Loucy (cell line): ENCODE results near the gene POLR3A.

Source experiments
- H2AFZ ChIP-seq: fragments of 200-600 bp; sonication (generic); 2 replicates; pipeline ENCODE4 v1.6.0; 2016; ENCODE audit warnings: antibody characterized with exemption, mild to moderate bottlenecking, low read length, moderate library complexity
- H3F3A ChIP-seq: fragments of 200-600 bp; 2 replicates; pipeline ENCODE4 v1.6.0; 2016; ENCODE audit warnings: antibody characterized with exemption, low read depth, mild to moderate bottlenecking
- H3K27me3 ChIP-seq: fragments of 200-600 bp; sonication (generic); 2 replicates; pipeline ENCODE4 v1.6.1; 2014; ENCODE audit warnings: low read length, mild to moderate bottlenecking; ENCODE audit not compliant: insufficient read depth, poor library complexity, severe bottlenecking
- H3K36me3 ChIP-seq: fragments of 200-600 bp; sonication (generic); 2 replicates; pipeline ENCODE4 v1.6.1; 2016; ENCODE audit warnings: low read length; ENCODE audit not compliant: insufficient read depth
- H3K4me1 ChIP-seq: fragments of 200-600 bp; sonication (generic); 2 replicates; pipeline ENCODE4 v1.5.1; 2014; ENCODE audit warnings: low read length, mild to moderate bottlenecking; ENCODE audit not compliant: insufficient read depth, poor library complexity, severe bottlenecking
- H3K4me2 ChIP-seq: fragments of 200-600 bp; sonication (generic); 2 replicates; pipeline ENCODE4 v1.6.0; 2014; ENCODE audit warnings: antibody characterized with exemption, low read length, low read depth, mild to moderate bottlenecking; ENCODE audit not compliant: poor library complexity, severe bottlenecking
- H3K4me3 ChIP-seq: fragments of 200-600 bp; sonication (generic); 2 replicates; pipeline ENCODE4 v1.5.1; 2014; ENCODE audit warnings: low read length, mild to moderate bottlenecking, mixed read lengths; ENCODE audit not compliant: poor library complexity, severe bottlenecking
- H3K79me2 ChIP-seq: fragments of 200-600 bp; sonication (generic); 2 replicates; pipeline ENCODE4 v1.6.1; 2014; ENCODE audit warnings: low read length; ENCODE audit not compliant: insufficient read depth
- H3K9ac ChIP-seq: fragments of 200-600 bp; sonication (generic); 2 replicates; pipeline ENCODE4 v1.6.0; 2014; ENCODE audit warnings: mild to moderate bottlenecking, low read depth, low read length, moderate library complexity; ENCODE audit not compliant: poor library complexity, severe bottlenecking
- H3K9me2 ChIP-seq: fragments of 200-600 bp; sonication (generic); replicated peaks from 2 replicates; pipeline ENCODE4 v1.6.1; 2016; ENCODE audit warnings: low read depth, low read length, mixed read lengths
- H3K9me3 ChIP-seq: fragments of 200-600 bp; sonication (generic); 2 replicates; pipeline ENCODE4 v1.6.1; 2014; ENCODE audit warnings: mild to moderate bottlenecking, antibody characterized with exemption, low read length, low read depth; ENCODE audit not compliant: insufficient read depth
- H4K20me1 ChIP-seq: fragments of 200-600 bp; sonication (generic); 2 replicates; pipeline ENCODE4 v1.6.0; 2014; ENCODE audit warnings: antibody characterized with exemption, low read length, mild to moderate bottlenecking; ENCODE audit not compliant: insufficient read depth, poor library complexity, severe bottlenecking
- CTCF ChIP-seq: fragments of 200-600 bp; sonication (generic); conservative IDR thresholded peaks from 2 replicates; pipeline ENCODE4 v1.5.1; 2014; ENCODE audit warnings: mild to moderate bottlenecking, antibody characterized with exemption, low read length
- EZH2phosphoT487 ChIP-seq: fragments of 200-600 bp; IDR thresholded peaks from 2 replicates; pipeline ENCODE4 v1.6.1; 2018; ENCODE audit warnings: antibody characterized with exemption, mild to moderate bottlenecking, moderate library complexity, borderline replicate concordance

POLR3A gene

GRCh38 chr10:77964811-77965210 is 64.5 kb downstream of the POLR3A start:
- TF ChIP-seq EZH2phosphoT487 = no peak
- no peak for TF ChIP-seq CTCF
- Histone ChIP-seq H3K27me3 (no peaks in the 10 kb centered on the region), H3K9me2 (no peaks in the 10 kb centered on the region), H3K4me1 (no peaks in the 10 kb centered on the region), H3K9ac (no peak overlapping the region), H3K9me3 (no peaks in the 10 kb centered on the region; the same call in 1 of the 2 replicates), H4K20me1 (no peaks in the 10 kb centered on the region), H3K79me2 (no peaks in the 10 kb centered on the region), H3K4me3 (no peak overlapping the region), H3K36me3 (no peaks in the 10 kb centered on the region), H3F3A (no peaks in the 10 kb centered on the region), H3K4me2 (no peak overlapping the region), H2AFZ (no peak overlapping the region)

GRCh38 chr10:77963901-77964300 is 65.4 kb downstream of the POLR3A start:
- Histone ChIP-seq H3K36me3 (no peaks in the 10 kb centered on the region), H3K9me3 (no peaks in the 10 kb centered on the region; the same call in 1 of the 2 replicates), H3K9me2 (no peaks in the 10 kb centered on the region), H3K79me2 (no peaks in the 10 kb centered on the region), H3K4me2 (no peak overlapping the region), H3F3A (no peaks in the 10 kb centered on the region), H3K4me3 (no peak overlapping the region), H3K9ac (no peak overlapping the region), H3K4me1 (no peaks in the 10 kb centered on the region), H3K27me3 (no peaks in the 10 kb centered on the region), H4K20me1 (no peaks in the 10 kb centered on the region), H2AFZ (no peak overlapping the region)
- TF ChIP-seq CTCF = no peak
- TF ChIP-seq EZH2phosphoT487 = no peak

- no peaks in the 10 kb centered on the region for H4K20me1 ChIP-seq
- H3F3A ChIP-seq = no peaks in the 10 kb centered on the region
- no peaks in the 10 kb centered on the region for H3K27me3 ChIP-seq
- no peaks in the 10 kb centered on the region for H3K4me1 ChIP-seq
- no peak overlapping the region for H3K9ac ChIP-seq
- no peak overlapping the region for H3K4me2 ChIP-seq
- TF ChIP-seq CTCF (no peak), EZH2phosphoT487 (no peak)
- H3K9me2 ChIP-seq = no peaks in the 10 kb centered on the region
- no peaks in the 10 kb centered on the region for H3K36me3 ChIP-seq
- no peak overlapping the region for H2AFZ ChIP-seq
- no peak overlapping the region for H3K4me3 ChIP-seq
- H3K9me3 ChIP-seq = no peaks in the 10 kb centered on the region; the same call in 1 of the 2 replicates
- H3K79me2 ChIP-seq = no peaks in the 10 kb centered on the region
Measured at GRCh38 chr10:77962350-77963146, 66.8 kb downstream of the POLR3A start.
